ENCODE data around the gene SNAP29. TPM values are rescaled to one million over a fixed set of nuclear protein-coding genes. Genes with fewer than 3 reads are reported as not detected.
"Not testable (repeated sequence)": the region's sequence is repeated elsewhere in the genome, so short reads cannot be mapped to it uniquely, and the experiment has no call there.

The SNAP29 gene
- total RNA-seq, 4 donors from 2014 or later, result 19.1 to 29.8 (median 22.8) TPM

DNA sequence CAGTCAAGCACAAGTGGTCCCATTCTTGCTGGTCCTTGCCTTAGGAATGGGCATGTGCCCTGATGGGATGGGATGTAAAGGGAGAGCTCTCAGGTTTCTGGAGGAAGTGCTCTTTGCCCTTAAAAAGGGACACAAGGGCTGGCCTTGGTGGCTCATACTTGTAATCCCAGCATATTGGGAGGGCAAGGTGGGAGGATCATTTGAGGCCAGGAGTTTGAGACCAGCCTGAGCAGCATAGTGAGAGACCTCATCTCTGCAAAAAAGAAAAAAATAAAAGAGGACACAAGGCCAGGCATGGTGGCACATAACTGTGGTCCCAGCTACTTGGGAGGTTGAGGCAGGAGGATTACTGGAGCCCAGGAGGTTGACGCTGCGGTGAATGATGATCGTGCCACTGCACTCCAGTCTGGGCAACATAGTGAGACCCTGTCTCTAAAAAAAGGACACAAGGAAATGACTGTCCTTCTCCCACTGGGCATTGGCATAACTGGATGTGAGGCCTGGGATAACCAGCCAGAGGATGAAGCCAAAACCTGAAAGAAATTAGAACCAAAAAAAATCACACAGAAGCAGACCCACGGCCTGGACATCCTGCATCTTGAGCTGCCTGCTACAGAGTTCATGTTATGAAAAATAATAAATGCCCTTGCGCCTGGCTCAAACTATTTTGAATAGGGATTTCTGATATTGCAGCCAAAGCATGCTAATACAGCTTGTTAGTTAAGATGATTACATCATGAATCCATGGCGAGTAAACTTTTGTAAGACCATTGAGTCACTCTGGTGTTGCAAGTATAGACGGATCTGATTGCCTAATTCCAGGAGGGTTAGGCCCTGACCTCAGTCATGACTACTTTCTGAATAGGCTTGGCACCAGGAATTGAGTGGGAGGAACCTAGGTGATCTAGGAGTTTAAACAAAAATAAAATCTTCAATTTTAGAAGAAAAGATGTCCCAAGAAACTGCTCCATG lies 45.5 kb downstream of the SNAP29 start:
- Histone ChIP-seq H3K4me3 (no peak overlapping the region), H3K4me1 (peaks cover 11% of the 10 kb centered on the region), H3K36me3 (no peaks in the 10 kb centered on the region), H3K27ac (peak overlapping the region; percentile 44), H3K9me3 (no peaks in the 10 kb centered on the region), H3K27me3 (no peaks in the 10 kb centered on the region)
- 61% methylated on average over 7 of the region's 7 CpGs for WGBS
- DNase-seq (ENCODE audit: low spot score in 2 of 2), result no peak
- TF ChIP-seq POLR2AphosphoS5 (IDR thresholded peaks at IDR 0.05), result peak; percentile 52 to 92 (median 72)
- TF ChIP-seq, protein P1, sequence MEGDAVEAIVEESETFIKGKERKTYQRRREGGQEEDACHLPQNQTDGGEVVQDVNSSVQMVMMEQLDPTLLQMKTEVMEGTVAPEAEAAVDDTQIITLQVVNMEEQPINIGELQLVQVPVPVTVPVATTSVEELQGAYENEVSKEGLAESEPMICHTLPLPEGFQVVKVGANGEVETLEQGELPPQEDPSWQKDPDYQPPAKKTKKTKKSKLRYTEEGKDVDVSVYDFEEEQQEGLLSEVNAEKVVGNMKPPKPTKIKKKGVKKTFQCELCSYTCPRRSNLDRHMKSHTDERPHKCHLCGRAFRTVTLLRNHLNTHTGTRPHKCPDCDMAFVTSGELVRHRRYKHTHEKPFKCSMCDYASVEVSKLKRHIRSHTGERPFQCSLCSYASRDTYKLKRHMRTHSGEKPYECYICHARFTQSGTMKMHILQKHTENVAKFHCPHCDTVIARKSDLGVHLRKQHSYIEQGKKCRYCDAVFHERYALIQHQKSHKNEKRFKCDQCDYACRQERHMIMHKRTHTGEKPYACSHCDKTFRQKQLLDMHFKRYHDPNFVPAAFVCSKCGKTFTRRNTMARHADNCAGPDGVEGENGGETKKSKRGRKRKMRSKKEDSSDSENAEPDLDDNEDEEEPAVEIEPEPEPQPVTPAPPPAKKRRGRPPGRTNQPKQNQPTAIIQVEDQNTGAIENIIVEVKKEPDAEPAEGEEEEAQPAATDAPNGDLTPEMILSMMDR (IDR thresholded peaks at IDR 0.05), result no peak

DNA sequence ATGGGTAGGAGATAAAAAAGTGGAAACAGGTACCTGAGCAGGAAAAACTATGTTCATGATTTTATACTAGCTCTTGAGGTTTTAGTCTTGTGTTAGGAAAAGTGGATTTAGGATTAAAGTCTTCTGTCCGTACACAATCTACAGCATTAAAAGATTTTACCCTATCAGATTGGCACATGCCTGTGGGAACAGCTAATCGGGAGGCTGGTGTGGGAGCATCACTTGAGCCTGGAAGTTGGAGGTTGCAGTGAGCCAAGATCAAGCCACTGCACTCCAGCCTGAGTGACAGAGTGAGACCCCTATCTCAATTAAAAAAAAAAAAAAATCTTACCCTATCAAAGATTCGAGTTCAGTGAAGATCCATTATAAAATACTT lies 46.2 kb downstream of the SNAP29 start:
- TF ChIP-seq EP300 (IDR thresholded peaks at IDR 0.05) (no peak), POLR2A (IDR thresholded peaks at IDR 0.05) (no peak), POLR2AphosphoS5 (IDR thresholded peaks at IDR 0.05) (no peak)
- TF ChIP-seq, protein P1 (IDR thresholded peaks at IDR 0.05), result no peak
- no peaks in the 10 kb centered on the region for H3K9me3 ChIP-seq
- no peaks in the 10 kb centered on the region for H3K36me3 ChIP-seq
- H3K27ac ChIP-seq, result peak overlapping the region; percentile 44
- no peak for DNase-seq (ENCODE audit: low spot score in 2 of 2)
- no peaks in the 10 kb centered on the region for H3K27me3 ChIP-seq
- WGBS, result 53% methylated on average over 3 of the region's 3 CpGs
- H3K4me1 ChIP-seq, result peaks cover 11% of the 10 kb centered on the region
- no peak overlapping the region for H3K4me3 ChIP-seq

DNA sequence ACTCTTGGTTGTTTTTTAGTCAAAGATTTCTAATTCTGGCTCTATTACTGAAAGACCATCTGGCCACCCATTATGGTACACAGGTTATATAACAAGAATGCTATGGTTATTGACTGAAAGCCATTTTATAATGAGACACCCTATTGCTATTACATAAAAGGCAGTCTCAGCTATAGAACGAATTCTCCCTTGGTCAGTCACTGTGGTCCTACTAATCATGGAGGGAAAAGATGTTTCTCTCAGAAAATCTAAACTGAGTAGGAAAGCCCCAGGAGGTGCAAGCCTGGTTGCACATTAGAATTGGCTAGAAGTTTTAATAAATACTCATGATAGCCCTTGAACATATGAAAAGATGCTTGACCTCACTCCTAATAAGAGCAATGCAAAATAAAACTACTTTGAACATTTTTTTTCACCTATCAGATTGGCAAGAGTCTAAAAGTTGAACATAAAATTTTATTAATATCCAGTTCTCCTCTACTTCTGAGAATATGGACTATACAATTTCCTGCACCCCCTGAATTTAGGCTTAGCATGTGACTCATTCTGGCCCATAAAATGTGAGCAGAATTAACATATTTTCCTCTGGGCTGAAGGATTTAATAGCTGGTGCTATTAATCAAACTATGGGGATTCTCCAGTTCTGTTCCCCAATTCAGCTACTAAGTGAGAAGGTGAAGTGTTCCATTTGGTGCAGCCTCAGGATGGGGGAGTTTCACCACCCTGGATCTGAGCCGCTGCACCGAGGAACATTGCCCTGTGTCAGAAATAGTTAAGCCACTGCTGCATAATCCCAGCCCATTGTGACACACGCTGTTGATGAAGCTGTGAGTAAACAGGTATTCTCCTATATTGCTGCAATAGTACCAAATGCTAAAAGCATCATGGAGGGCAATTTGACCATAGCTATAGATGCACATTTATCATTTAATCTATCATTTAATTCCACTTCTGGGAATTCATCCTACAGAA lies 46.9 kb downstream of the SNAP29 start:
- H3K27me3 ChIP-seq, result no peaks in the 10 kb centered on the region

DNA sequence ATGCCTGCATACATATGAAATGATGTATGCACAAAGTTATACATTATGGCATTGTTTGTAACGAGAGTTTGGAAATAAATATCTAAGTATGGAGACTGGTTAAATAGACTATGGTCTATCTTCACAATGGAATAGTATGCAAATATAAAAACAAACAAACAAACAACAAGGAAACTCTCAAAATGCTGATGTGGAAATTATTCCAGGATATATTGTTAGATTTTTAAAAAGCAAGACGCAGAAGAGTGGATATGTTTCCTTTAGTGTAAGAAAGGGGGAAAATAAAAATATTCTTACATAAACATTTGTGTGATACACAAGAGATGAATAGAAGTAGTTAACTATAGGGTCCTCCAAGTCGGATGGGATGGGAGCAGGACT lies 47.6 kb downstream of the SNAP29 start:
- peaks cover 11% of the 10 kb centered on the region for H3K4me1 ChIP-seq
- no peak for TF ChIP-seq POLR2A (IDR thresholded peaks at IDR 0.05)
- TF ChIP-seq, protein P1 (IDR thresholded peaks at IDR 0.05), result no peak
- no peak for TF ChIP-seq POLR2AphosphoS5 (IDR thresholded peaks at IDR 0.05)
- no peak for TF ChIP-seq EP300 (IDR thresholded peaks at IDR 0.05)

More for the DNA sequence above, 46.9 kb downstream of the SNAP29 start:
- TF ChIP-seq POLR2AphosphoS5 (IDR thresholded peaks at IDR 0.05) (no peak), EP300 (IDR thresholded peaks at IDR 0.05) (no peak), POLR2A (IDR thresholded peaks at IDR 0.05) (no peak)
- TF ChIP-seq, protein P1 (IDR thresholded peaks at IDR 0.05), result no peak
- Histone ChIP-seq H3K4me1 (peaks cover 11% of the 10 kb centered on the region), H3K36me3 (no peaks in the 10 kb centered on the region), H3K27ac (peak overlapping the region; percentile 44), H3K4me3 (no peak overlapping the region), H3K9me3 (no peaks in the 10 kb centered on the region)
- WGBS, result 73% methylated on average over 4 of the region's 4 CpGs
- no peak for DNase-seq (ENCODE audit: low spot score in 2 of 2)

DNA sequence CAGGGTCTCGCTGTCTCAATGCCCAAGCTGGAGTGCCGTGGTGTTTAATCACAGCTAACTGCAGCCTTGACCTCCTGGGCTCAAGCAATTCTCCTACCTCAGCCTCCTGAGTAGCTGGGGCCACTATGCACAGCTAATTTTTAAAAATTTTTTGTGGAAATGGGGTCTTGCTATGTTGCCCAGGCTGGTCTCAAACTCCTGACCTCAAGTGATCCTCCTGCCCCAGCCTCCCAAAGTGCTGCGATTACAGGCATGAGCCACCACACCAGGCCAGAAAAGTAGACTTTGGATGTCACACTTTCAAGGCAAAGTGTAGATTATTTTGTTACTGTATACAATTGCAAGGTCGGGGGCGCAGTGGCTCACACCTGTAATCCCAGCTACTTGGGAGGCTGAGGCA lies 49.9 kb downstream of the SNAP29 start:
- not testable (repeated sequence) for H3K27ac ChIP-seq; DNase-seq (ENCODE audit: low spot score in 2 of 2); H3K36me3 ChIP-seq; H3K9me3 ChIP-seq; H3K27me3 ChIP-seq; H3K4me3 ChIP-seq
- WGBS, result 98% methylated on average over 5 of the region's 5 CpGs
- H3K4me1 ChIP-seq, result peaks cover 14% of the 10 kb centered on the region

More for the DNA sequence above, 47.6 kb downstream of the SNAP29 start:
- WGBS, result 88% methylated on average over 3 of the region's 3 CpGs
- Histone ChIP-seq H3K4me3 (no peak overlapping the region), H3K9me3 (no peaks in the 10 kb centered on the region), H3K27me3 (no peaks in the 10 kb centered on the region), H3K36me3 (no peaks in the 10 kb centered on the region), H3K27ac (no peak overlapping the region)
- DNase-seq (ENCODE audit: low spot score in 2 of 2), result no peak

All from suprapubic skin (tissue), 4 donors.